Measurements from ENCODE around the gene GHR.

Gene GHR

GRCh38 chr5:42612750-42613366 lies 189.6 kb downstream of the GHR start:
- no peak overlapping the region for H2BK120ac ChIP-seq (ENCODE audit: low read depth, low read length)
- no peaks in the 10 kb centered on the region for H3K79me1 ChIP-seq (ENCODE audit: low read depth, low read length)
- DNase-seq (ENCODE audit: low spot score) = no peak
- H2AFZ ChIP-seq (ENCODE audit: low read length) = no peak overlapping the region
- H2AK5ac ChIP-seq (ENCODE audit: low read depth, low read length) = no peak overlapping the region
- no peaks in the 10 kb centered on the region for H3K36me3 ChIP-seq (replicated peaks in 1 of 2; ENCODE audit: control insufficient read depth in 2 of 2, insufficient read depth in 2 of 2, low read length in 2 of 2)
- no peak overlapping the region for H3K4ac ChIP-seq (ENCODE audit: low read length)
- no peak overlapping the region for H3K14ac ChIP-seq (ENCODE audit: low read length)
- no peak overlapping the region for H3K4me3 ChIP-seq (ENCODE audit: low read length in 2 of 2)
- peaks cover 0 to 2% of the 10 kb centered on the region in 2 donors for H3K9me3 ChIP-seq (replicated peaks in 1 of 2; ENCODE audit: control insufficient read depth in 2 of 2, insufficient read depth in 1 of 2, low read depth in 1 of 2, low read length in 2 of 2)
- H3K23ac ChIP-seq (ENCODE audit: low read depth, low read length, poor library complexity) = no peak overlapping the region
- no peak overlapping the region for H2BK5ac ChIP-seq (ENCODE audit: low read length)
- no peak overlapping the region for H3K18ac ChIP-seq (ENCODE audit: low read length)
- no peak overlapping the region for H4K8ac ChIP-seq (ENCODE audit: low read depth, low read length)
- H4K91ac ChIP-seq (ENCODE audit: low read depth, low read length, poor library complexity) = no peak overlapping the region
- H3K27me3 ChIP-seq (ENCODE audit: control insufficient read depth in 3 of 3, insufficient read depth in 3 of 3, low read depth in 1 of 3, low read length in 3 of 3) = no peaks in the 10 kb centered on the region
- no peaks in the 10 kb centered on the region for H3K4me1 ChIP-seq (ENCODE audit: control insufficient read depth in 2 of 2, insufficient read depth in 1 of 2, low read depth in 1 of 2, low read length in 2 of 2)
- H3K9ac ChIP-seq (ENCODE audit: low read depth, low read length, poor library complexity) = no peak overlapping the region
- no peak overlapping the region for H3K4me2 ChIP-seq (ENCODE audit: insufficient read depth, low read length, poor library complexity, severe bottlenecking)
- no peak overlapping the region for H2BK12ac ChIP-seq (ENCODE audit: low read length)
- no peak overlapping the region for H3K27ac ChIP-seq (replicated peaks; ENCODE audit: low read length)
- H2BK15ac ChIP-seq (ENCODE audit: low read length) = no peak overlapping the region
- no CpG with 5 or more reads among the region's 3 CpGs for WGBS, 2 donors (ENCODE audit: extremely low coverage in 2 of 2, insufficient read length in 2 of 2, insufficient replicate concordance in 1 of 2)

DNA sequence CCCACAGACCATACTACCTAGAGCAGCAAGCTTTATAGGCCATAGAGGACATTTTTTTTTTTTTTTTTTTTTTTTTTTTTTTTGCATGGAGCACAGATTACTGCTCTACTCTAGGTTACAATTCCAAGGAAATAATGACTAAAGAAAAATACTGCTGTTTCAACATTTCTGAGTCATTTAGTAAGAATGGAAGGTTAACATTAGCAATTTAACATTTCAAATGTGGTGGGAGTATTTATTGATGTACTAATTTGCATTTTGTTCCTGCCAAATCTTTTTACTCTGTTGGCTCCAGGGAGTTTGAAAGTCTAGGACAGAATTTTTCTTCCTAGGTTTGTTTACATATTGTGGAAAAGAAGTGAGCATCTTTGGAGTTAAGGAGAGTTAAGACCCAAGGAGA lies 191.3 kb downstream of the GHR start:
- H3K4ac ChIP-seq (ENCODE audit: low read length) = no peak overlapping the region
- no peak overlapping the region for H3K4me3 ChIP-seq (ENCODE audit: low read length in 2 of 2)
- no peak overlapping the region for H3K18ac ChIP-seq (ENCODE audit: low read length)
- no peaks in the 10 kb centered on the region for H3K9me3 ChIP-seq (replicated peaks in 1 of 2; ENCODE audit: control insufficient read depth in 2 of 2, insufficient read depth in 1 of 2, low read depth in 1 of 2, low read length in 2 of 2)
- H2AK5ac ChIP-seq (ENCODE audit: low read depth, low read length) = no peak overlapping the region
- no peak for DNase-seq (ENCODE audit: low spot score)
- no peaks in the 10 kb centered on the region for H3K27me3 ChIP-seq (ENCODE audit: control insufficient read depth in 3 of 3, insufficient read depth in 3 of 3, low read depth in 1 of 3, low read length in 3 of 3)
- no peak overlapping the region for H4K91ac ChIP-seq (ENCODE audit: low read depth, low read length, poor library complexity)
- no peak overlapping the region for H2BK5ac ChIP-seq (ENCODE audit: low read length)
- no peak overlapping the region for H3K27ac ChIP-seq (replicated peaks; ENCODE audit: low read length)
- H3K4me1 ChIP-seq (ENCODE audit: control insufficient read depth in 2 of 2, insufficient read depth in 1 of 2, low read depth in 1 of 2, low read length in 2 of 2) = no peaks in the 10 kb centered on the region
- no peak overlapping the region for H3K14ac ChIP-seq (ENCODE audit: low read length)
- H2AFZ ChIP-seq (ENCODE audit: low read length) = no peak overlapping the region
- no peak overlapping the region for H2BK120ac ChIP-seq (ENCODE audit: low read depth, low read length)
- H3K9ac ChIP-seq (ENCODE audit: low read depth, low read length, poor library complexity) = no peak overlapping the region
- no peak overlapping the region for H2BK15ac ChIP-seq (ENCODE audit: low read length)
- no peak overlapping the region for H3K23ac ChIP-seq (ENCODE audit: low read depth, low read length, poor library complexity)
- no peak overlapping the region for H2BK12ac ChIP-seq (ENCODE audit: low read length)
- no peak overlapping the region for H3K4me2 ChIP-seq (ENCODE audit: insufficient read depth, low read length, poor library complexity, severe bottlenecking)
- H3K79me1 ChIP-seq (ENCODE audit: low read depth, low read length) = no peaks in the 10 kb centered on the region
- no peak overlapping the region for H4K8ac ChIP-seq (ENCODE audit: low read depth, low read length)
- H3K36me3 ChIP-seq (replicated peaks in 1 of 2; ENCODE audit: control insufficient read depth in 2 of 2, insufficient read depth in 2 of 2, low read length in 2 of 2) = no peaks in the 10 kb centered on the region

- H2BK120ac ChIP-seq (ENCODE audit: low read depth, low read length) = no peak overlapping the region
- H3K4me3 ChIP-seq (ENCODE audit: low read length in 2 of 2) = no peak overlapping the region
- no peak overlapping the region for H2BK15ac ChIP-seq (ENCODE audit: low read length)
- H2BK12ac ChIP-seq (ENCODE audit: low read length) = no peak overlapping the region
- no peaks in the 10 kb centered on the region for H3K36me3 ChIP-seq (replicated peaks in 1 of 2; ENCODE audit: control insufficient read depth in 2 of 2, insufficient read depth in 2 of 2, low read length in 2 of 2)
- no peak overlapping the region for H3K27ac ChIP-seq (replicated peaks; ENCODE audit: low read length)
- no peak for DNase-seq (ENCODE audit: low spot score)
- H2AK5ac ChIP-seq (ENCODE audit: low read depth, low read length) = no peak overlapping the region
- no peaks in the 10 kb centered on the region for H3K9me3 ChIP-seq (replicated peaks in 1 of 2; ENCODE audit: control insufficient read depth in 2 of 2, insufficient read depth in 1 of 2, low read depth in 1 of 2, low read length in 2 of 2)
- no CpG with 5 or more reads among the region's 4 CpGs for WGBS, 2 donors (ENCODE audit: extremely low coverage in 2 of 2, insufficient read length in 2 of 2, insufficient replicate concordance in 1 of 2)
- no peaks in the 10 kb centered on the region for H3K79me1 ChIP-seq (ENCODE audit: low read depth, low read length)
- no peak overlapping the region for H2BK5ac ChIP-seq (ENCODE audit: low read length)
- H3K9ac ChIP-seq (ENCODE audit: low read depth, low read length, poor library complexity) = no peak overlapping the region
- no peak overlapping the region for H2AFZ ChIP-seq (ENCODE audit: low read length)
- no peak overlapping the region for H3K4ac ChIP-seq (ENCODE audit: low read length)
- H3K27me3 ChIP-seq (ENCODE audit: control insufficient read depth in 3 of 3, insufficient read depth in 3 of 3, low read depth in 1 of 3, low read length in 3 of 3) = no peaks in the 10 kb centered on the region
- no peaks in the 10 kb centered on the region for H3K4me1 ChIP-seq (ENCODE audit: control insufficient read depth in 2 of 2, insufficient read depth in 1 of 2, low read depth in 1 of 2, low read length in 2 of 2)
- no peak overlapping the region for H3K23ac ChIP-seq (ENCODE audit: low read depth, low read length, poor library complexity)
- no peak overlapping the region for H4K8ac ChIP-seq (ENCODE audit: low read depth, low read length)
- no peak overlapping the region for H4K91ac ChIP-seq (ENCODE audit: low read depth, low read length, poor library complexity)
- H3K4me2 ChIP-seq (ENCODE audit: insufficient read depth, low read length, poor library complexity, severe bottlenecking) = no peak overlapping the region
- H3K18ac ChIP-seq (ENCODE audit: low read length) = no peak overlapping the region
- H3K14ac ChIP-seq (ENCODE audit: low read length) = no peak overlapping the region
Observed at GRCh38 chr5:42620579-42621216, 197.5 kb downstream of the GHR start.

DNA sequence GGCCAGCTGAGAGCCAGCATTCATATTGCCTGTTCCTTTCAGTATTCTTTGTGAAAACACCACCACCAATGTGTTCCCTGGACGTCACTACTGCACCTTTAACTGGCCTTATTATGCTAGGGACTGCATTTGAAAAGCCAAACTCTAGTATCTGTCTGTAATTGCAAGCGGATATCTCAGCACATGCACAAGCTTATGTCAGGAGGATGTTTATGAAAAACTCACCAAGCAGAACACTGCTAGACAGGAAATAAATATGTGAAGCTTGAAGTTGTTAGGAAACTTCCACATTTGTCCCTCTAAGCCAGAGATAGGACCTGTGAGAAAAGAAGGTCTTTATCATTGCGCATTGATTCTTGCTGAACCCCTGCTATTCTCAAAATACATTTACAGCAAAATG lies 198.0 kb downstream of the GHR start:
- Histone ChIP-seq H3K4me2 (ENCODE audit: insufficient read depth, low read length, poor library complexity, severe bottlenecking) (no peak overlapping the region), H3K4me3 (ENCODE audit: low read length in 2 of 2) (no peak overlapping the region), H4K8ac (ENCODE audit: low read depth, low read length) (no peak overlapping the region), H3K9ac (ENCODE audit: low read depth, low read length, poor library complexity) (no peak overlapping the region), H3K27me3 (ENCODE audit: control insufficient read depth in 3 of 3, insufficient read depth in 3 of 3, low read depth in 1 of 3, low read length in 3 of 3) (no peaks in the 10 kb centered on the region), H2BK12ac (ENCODE audit: low read length) (no peak overlapping the region), H3K9me3 (replicated peaks in 1 of 2; ENCODE audit: control insufficient read depth in 2 of 2, insufficient read depth in 1 of 2, low read depth in 1 of 2, low read length in 2 of 2) (no peaks in the 10 kb centered on the region), H3K14ac (ENCODE audit: low read length) (no peak overlapping the region), H3K27ac (replicated peaks; ENCODE audit: low read length) (no peak overlapping the region), H2BK5ac (ENCODE audit: low read length) (no peak overlapping the region), H3K4ac (ENCODE audit: low read length) (no peak overlapping the region), H2AK5ac (ENCODE audit: low read depth, low read length) (no peak overlapping the region), H2AFZ (ENCODE audit: low read length) (no peak overlapping the region), H4K91ac (ENCODE audit: low read depth, low read length, poor library complexity) (no peak overlapping the region), H3K23ac (ENCODE audit: low read depth, low read length, poor library complexity) (no peak overlapping the region), H3K4me1 (ENCODE audit: control insufficient read depth in 2 of 2, insufficient read depth in 1 of 2, low read depth in 1 of 2, low read length in 2 of 2) (no peaks in the 10 kb centered on the region), H3K36me3 (replicated peaks in 1 of 2; ENCODE audit: control insufficient read depth in 2 of 2, insufficient read depth in 2 of 2, low read length in 2 of 2) (no peaks in the 10 kb centered on the region), H3K79me1 (ENCODE audit: low read depth, low read length) (no peaks in the 10 kb centered on the region), H3K18ac (ENCODE audit: low read length) (no peak overlapping the region), H2BK120ac (ENCODE audit: low read depth, low read length) (no peak overlapping the region), H2BK15ac (ENCODE audit: low read length) (no peak overlapping the region)
- no CpG with 5 or more reads among the region's 3 CpGs for WGBS, 2 donors (ENCODE audit: extremely low coverage in 2 of 2, insufficient read length in 2 of 2, insufficient replicate concordance in 1 of 2)
- no peak for DNase-seq (ENCODE audit: low spot score)
